ENCODE data around the gene MAGEA9B.

DNA sequence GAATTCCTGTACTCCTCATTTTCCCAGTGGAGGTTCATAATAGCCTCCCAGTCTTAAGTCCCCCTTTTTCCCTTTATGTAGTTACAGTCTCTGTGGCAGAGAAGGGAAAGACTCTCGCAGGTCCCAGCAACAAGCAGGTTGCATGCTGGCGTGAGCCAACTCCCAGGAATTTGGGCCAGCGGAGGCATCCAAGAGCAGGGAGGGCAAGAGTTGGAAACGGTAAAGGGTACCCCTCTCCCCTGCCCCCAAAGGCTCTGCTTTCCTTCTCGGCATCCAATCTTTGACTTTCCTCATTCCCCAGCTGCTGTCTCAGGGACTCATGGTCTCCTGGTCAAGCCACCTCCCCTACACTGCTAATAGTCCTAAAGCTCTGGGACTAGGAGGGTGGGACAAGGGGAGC, 23.3 kb upstream of the MAGEA9B start:
- TF ChIP-seq, protein P1, sequence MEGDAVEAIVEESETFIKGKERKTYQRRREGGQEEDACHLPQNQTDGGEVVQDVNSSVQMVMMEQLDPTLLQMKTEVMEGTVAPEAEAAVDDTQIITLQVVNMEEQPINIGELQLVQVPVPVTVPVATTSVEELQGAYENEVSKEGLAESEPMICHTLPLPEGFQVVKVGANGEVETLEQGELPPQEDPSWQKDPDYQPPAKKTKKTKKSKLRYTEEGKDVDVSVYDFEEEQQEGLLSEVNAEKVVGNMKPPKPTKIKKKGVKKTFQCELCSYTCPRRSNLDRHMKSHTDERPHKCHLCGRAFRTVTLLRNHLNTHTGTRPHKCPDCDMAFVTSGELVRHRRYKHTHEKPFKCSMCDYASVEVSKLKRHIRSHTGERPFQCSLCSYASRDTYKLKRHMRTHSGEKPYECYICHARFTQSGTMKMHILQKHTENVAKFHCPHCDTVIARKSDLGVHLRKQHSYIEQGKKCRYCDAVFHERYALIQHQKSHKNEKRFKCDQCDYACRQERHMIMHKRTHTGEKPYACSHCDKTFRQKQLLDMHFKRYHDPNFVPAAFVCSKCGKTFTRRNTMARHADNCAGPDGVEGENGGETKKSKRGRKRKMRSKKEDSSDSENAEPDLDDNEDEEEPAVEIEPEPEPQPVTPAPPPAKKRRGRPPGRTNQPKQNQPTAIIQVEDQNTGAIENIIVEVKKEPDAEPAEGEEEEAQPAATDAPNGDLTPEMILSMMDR (IDR thresholded peaks at IDR 0.05), result no peak
- no peak for TF ChIP-seq EZH2 (IDR thresholded peaks at IDR 0.05)

Measured in neural progenitor cell (in vitro differentiated cells).